Stimulated activated CD8-positive, alpha-beta memory T cell treated with anti-CD3 and anti-CD28 coated beads, Interleukin-7, amount 100 ng/mL, for 24 hours (primary cell): ENCODE measurements around the gene ECE2.

Experiments used
- DNase-seq: peaks from one replicate; pipeline ENCODE4 v3.0.0-alpha.2; 2020; ENCODE audit warnings: low read depth

Gene ECE2

GRCh38 chr3:184275961-184276910 is at the start of gene ECE2:
Gene ECE2, plus strand, starts transcription at chr3:184276022. Its CDS starts 132 bp downstream, at chr3:184276154.
- DNase-seq, result no peak

DNA sequence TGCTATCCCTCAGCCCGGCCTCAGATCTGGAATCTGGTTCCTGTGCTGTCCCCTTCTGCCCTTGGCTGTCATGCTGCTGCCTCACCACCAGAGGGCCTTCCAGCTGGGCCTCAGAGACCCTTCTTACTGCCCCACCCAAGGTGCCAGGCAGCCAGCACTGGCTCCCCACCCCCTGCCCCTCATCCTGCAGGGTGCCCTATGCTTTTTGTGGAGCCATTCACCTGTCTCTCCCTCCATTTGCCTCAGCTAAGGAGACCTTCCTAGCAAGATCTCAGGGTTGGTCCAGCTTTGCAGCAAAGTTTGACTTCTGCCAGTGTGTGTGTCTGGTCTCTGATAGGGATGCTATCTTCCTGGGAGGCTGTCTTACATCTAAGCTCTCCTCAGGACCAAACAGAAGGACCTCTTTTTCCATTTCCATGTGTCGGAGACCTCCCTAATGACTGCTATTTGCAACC is 48.3 kb upstream of the ECE2 start:
- no peak for DNase-seq

GRCh38 chr3:184228376-184229137 is 47.3 kb upstream of the ECE2 start:
- no peak for DNase-seq

- peak; percentile 41 for DNase-seq
These were observed 46.3 kb upstream of the ECE2 start, which contains the start of gene VWA5B2 for GRCh38 chr3:184229394-184230080. Gene VWA5B2, plus strand, starts transcription at chr3:184229585. Its CDS starts 944 bp downstream, at chr3:184230529.

DNA sequence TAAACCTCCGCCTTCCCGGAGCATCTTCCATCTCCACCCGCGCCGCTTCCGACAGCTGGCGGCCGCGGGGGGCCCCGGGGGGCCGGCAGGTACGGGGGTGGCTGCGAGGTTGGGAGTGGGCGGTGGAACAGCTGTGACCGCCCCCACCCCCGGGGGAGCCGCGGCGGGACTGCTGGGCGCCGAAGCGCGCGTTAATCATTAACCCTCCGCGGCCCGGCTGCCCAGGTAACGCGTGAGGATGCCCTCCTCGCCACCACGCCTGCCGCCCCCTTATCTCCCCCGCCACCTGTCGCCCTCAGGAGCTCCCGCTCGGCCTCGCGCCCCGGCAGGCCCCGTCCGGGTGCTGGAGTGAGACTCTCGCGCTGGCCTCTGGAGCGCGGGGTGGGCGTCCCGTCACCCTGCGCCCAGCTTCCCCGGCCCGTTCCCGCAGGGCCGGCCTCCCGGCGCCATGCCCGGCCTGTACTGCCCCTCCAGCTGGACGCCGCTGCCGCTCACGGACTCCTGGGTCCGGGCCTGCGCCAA is 45.7 kb upstream of the ECE2 start:
- DNase-seq, result no peak

DNA sequence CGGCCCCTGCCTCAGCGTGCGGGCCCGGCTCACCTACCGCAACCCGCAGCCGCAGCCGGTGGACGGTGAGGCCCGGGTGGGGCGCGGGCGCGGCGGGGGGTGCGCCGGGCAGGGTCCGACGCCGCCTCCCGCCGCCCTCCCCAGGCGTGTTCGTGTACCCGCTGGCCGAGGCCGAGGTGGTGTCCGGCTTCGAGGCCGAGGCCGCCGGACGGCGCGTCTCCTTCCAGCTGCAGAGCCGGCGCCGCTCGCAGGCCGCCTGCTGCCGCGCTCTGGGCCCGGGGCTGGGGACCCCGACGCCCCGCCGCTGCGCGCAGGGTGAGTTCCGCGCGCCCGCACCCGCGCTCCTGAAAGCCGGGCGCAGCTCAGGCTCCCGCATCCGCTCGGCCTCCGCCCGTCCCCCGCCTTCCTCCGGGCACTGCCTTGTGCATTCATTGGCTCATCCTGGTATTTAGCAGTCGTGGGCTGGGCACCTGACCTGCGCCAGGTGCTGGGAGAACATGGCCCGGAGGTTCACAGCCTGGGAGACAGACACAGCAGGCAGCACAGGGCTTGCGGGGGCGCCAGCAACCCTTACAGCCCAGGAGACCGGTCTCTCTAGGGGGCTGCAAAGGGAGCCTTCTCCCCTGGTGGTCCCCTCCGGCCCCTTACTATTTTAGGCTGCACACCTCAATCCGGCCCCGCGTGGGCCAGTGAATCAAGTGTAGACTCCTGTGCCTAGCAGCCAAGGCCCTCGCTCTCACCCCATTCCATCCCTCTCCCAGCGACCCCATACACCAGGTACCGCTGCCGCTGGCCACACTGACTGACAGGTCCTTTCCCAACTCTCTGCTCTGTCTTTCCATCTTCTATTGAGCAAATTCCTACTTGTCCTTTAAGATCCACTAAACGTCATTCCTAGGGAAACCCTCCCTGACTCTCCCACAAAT is 45.0 kb upstream of the ECE2 start:
- DNase-seq, result no peak

DNA sequence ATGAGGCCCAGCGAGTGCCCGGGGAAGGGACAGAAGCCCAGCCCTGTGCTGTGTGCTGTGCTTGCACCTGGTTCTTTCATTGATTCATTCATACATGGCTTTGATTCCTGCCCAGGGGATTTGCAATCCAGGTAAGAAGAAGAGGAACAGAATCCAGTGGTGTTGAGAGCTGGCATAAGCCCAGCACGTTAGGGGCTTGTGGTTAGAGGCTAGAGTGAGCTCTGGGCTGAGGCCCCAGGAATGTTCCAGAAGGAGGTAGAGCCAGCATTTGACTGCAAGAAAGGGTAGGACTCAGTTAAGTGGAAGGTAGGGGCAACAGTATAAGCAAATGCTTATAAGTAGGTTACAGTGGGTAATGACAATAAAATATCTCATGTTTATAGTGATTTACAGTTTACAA is 44.2 kb upstream of the ECE2 start:
- DNase-seq, result no peak

DNA sequence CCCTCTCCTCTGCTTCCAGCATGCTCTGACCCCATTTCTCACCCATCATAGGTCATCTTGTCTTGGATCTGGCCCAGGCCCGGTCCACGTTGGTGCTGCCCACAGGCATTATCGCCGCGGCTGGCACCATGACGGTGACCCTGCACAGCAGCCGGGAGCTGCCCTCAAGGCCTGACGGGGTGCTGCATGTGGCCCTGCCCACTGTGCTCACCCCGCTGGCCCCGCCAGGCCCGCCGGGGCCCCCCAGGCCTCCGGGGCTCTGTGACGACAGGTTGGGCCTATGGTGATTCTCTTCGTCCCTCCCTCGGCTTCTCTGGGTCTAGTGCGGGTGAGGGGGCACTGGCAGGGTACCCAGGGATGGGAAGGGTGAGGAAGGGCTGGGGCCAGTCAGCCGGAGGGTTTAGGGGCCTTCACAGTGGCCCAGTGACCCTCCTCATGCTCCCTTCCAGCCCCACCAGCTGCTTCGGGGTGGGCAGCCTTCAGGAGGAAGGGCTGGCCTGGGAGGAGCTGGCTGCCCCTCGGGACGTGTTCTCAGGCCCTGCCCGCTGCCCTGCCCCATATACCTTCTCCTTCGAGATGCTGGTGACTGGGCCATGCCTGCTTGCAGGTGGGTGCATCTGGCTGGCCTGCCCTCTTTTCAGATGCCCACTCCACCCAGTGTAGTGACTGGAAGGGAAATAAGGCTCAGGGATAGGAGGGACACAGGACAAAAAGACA is 42.5 kb upstream of the ECE2 start:
- DNase-seq, result no peak

- DNase-seq, result no peak
These were observed 41.6 kb upstream of the ECE2 start for GRCh38 chr3:184234224-184234623.

- no peak for DNase-seq
These were observed 41.0 kb upstream of the ECE2 start for GRCh38 chr3:184234671-184235380.

- DNase-seq, result no peak
These were observed 40.3 kb upstream of the ECE2 start for GRCh38 chr3:184235381-184236032.

- DNase-seq, result no peak
These were observed 39.8 kb upstream of the ECE2 start for GRCh38 chr3:184236033-184236410.

GRCh38 chr3:184236636-184237035 is 39.2 kb upstream of the ECE2 start:
- no peak for DNase-seq

- no peak for DNase-seq
These were observed 38.6 kb upstream of the ECE2 start for GRCh38 chr3:184237211-184237610.

DNA sequence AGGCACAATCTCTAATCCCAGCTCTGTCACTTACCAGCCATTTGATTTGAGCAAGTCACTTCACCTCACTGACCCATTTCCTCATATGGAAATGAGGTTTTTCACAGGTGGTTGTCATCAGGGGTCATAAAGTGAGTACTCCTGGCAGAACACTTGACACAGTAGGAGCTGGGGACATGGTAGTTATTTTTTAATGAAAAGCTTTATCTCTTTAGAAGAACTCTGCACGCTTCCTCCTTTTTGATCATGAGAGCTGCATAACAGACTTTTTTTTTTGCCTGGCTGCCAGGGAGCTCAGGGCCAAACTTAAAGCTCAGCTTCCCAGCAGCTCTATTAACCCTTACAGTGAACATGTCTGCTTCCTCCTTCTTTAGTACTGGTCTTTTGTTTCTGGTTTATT is 38.0 kb upstream of the ECE2 start:
- no peak for DNase-seq

GRCh38 chr3:184238246-184238818 is 37.5 kb upstream of the ECE2 start:
- no peak for DNase-seq

DNA sequence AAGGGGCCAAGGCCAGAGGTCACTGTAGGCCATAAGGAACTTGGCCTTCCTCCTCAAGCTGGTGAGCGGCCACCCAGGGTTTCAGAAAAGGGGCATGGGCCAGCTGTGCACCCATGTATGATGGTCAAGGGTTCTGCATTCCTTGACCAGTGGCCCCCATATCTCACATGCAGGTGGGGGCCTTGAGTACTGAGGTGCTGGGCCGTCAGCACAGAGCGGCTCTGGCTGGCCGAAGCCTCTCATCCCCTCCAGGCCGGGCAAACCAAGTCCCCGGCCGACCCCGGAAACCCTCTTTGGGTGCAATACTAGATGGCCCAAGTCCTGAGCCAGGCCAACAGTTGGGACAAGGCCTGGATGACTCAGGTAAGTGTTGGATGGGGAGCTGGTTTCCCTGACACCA is 36.6 kb upstream of the ECE2 start:
- no peak for DNase-seq

GRCh38 chr3:184239708-184240107 is 36.1 kb upstream of the ECE2 start:
- no peak for DNase-seq
